Left colon (tissue), 2 donors: ENCODE data around the gene TNFRSF12A. TPM values are rescaled to one million over a fixed set of nuclear protein-coding genes. Genes with fewer than 3 reads are reported as not detected.

Experiments
- total RNA-seq, 2 donors: library from RNA; stranded (reverse); fragmentation: NEBNext Ultra II Directional; extraction: Animal tissue kit (Norgen Biotek cat#: 25700); gene quantifications; one replicate each; pipeline ENCODE4 v1.2.1, GENCODE V29; 2021
- donor health status: DM: no; HTN: no; CAD: no.
- donor health status: DM: yes; HTN: yes; CAD: no.

Gene TNFRSF12A
- total RNA-seq, 2 donors from 2014 or later: 10.5 to 19.3 TPM

Other genes starting within 250 kb of the TNFRSF12A start
- gene ELOB, start 243.1 kb upstream of the TNFRSF12A start, total RNA-seq: 100 to 1,000 TPM; 209 to 336 TPM
- not detected for gene PRSS33, start 232.8 kb upstream of the TNFRSF12A start, total RNA-seq
- not detected for gene PRSS41, start 221.9 kb upstream of the TNFRSF12A start, total RNA-seq
- 1 to 10 TPM; 1.7 to 6.4 TPM for gene PRSS21, start 203.1 kb upstream of the TNFRSF12A start, total RNA-seq
- 10 to 100 TPM; 40.9 to 50.0 TPM for gene ZG16B, start 190.1 kb upstream of the TNFRSF12A start, total RNA-seq
- 10 to 100 TPM in 1 of 2 donors, under 1 TPM in 1; 0.78 to 12.9 TPM for gene PRSS22, start 162.2 kb upstream of the TNFRSF12A start, total RNA-seq
- 10 to 100 TPM; 20.7 to 30.8 TPM for gene FLYWCH2, start 137.2 kb upstream of the TNFRSF12A start, total RNA-seq
- gene FLYWCH1, start 108.4 kb upstream of the TNFRSF12A start, total RNA-seq: 10 to 100 TPM; 23.0 to 27.3 TPM
- gene KREMEN2, start 56.1 kb upstream of the TNFRSF12A start, total RNA-seq: 1 to 10 TPM in 1 of 2 donors, under 1 TPM in 1; 0.89 to 1.1 TPM
- 10 to 100 TPM in 1 of 2 donors, 1 to 10 TPM in 1; 8.7 to 12.7 TPM for gene PAQR4, start 51.0 kb upstream of the TNFRSF12A start, total RNA-seq
- 10 to 100 TPM in 1 of 2 donors, 1 to 10 TPM in 1; 4.4 to 12.6 TPM for gene PKMYT1, start 39.9 kb upstream of the TNFRSF12A start, total RNA-seq
- gene CLDN9, start 7.4 kb upstream of the TNFRSF12A start, total RNA-seq: under 1 TPM; 0.40 to 0.42 TPM
- not detected for gene CLDN6, start 2.2 kb upstream of the TNFRSF12A start, total RNA-seq
- 10 to 100 TPM; 26.6 to 31.4 TPM for gene HCFC1R1, start 3.6 kb downstream of the TNFRSF12A start, total RNA-seq
- 10 to 100 TPM; 18.8 to 19.3 TPM for gene THOC6, start 3.7 kb downstream of the TNFRSF12A start, total RNA-seq
- 100 to 1,000 TPM in 1 of 2 donors, 10 to 100 TPM in 1; 91.8 to 107 TPM for gene BICDL2, start 16.6 kb downstream of the TNFRSF12A start, total RNA-seq
- 1 to 10 TPM in 1 of 2 donors, under 1 TPM in 1; 0.70 to 1.1 TPM for gene MMP25, start 26.2 kb downstream of the TNFRSF12A start, total RNA-seq
- 100 to 1,000 TPM; 265 to 865 TPM for gene IL32, start 45.3 kb downstream of the TNFRSF12A start, total RNA-seq
- gene ZSCAN10, start 78.9 kb downstream of the TNFRSF12A start, total RNA-seq: not detected
- 1 to 10 TPM; 8.2 to 9.6 TPM for gene ZNF205, start 92.2 kb downstream of the TNFRSF12A start, total RNA-seq
- 10 to 100 TPM; 12.3 to 13.8 TPM for gene ZNF213, start 114.7 kb downstream of the TNFRSF12A start, total RNA-seq
- gene OR1F1, start 167.8 kb downstream of the TNFRSF12A start, total RNA-seq: not detected
- gene ZNF200, start 214.8 kb downstream of the TNFRSF12A start, total RNA-seq: 1 to 10 TPM; 6.0 to 6.1 TPM
- under 1 TPM; 0.37 to 0.67 TPM for gene MEFV, start 236.3 kb downstream of the TNFRSF12A start, total RNA-seq